A549 (cell line): ENCODE data around the gene WBP11. TPM values are rescaled to one million over a fixed set of nuclear protein-coding genes. Genes with fewer than 3 reads are reported as not detected.

Experiments used
- ATAC-seq, 2 experiments: fragments of 200-7000 bp in 1 of 2; fragments of >200 bp in 1 of 2; cut with Nextera tagmentation in 1 of 2; cut with Tn5 transposase in 1 of 2; 3 replicates each; pipeline versions ENCODE4 v1.8.0 to v1.9.1; 2018 to 2020; ENCODE audit warnings: mild to moderate bottlenecking in 1 of 2, moderate library complexity in 1 of 2
- CTCF ChIA-PET: fragments of 300-600 bp; sonication (Branson Sonifier 250); formaldehyde crosslinking; extraction: SDS; loops from one replicate; lab custom pipeline; 2021; ENCODE audit warnings: antibody characterized with exemption, inconsistent platforms; lab: Yijun Ruan, JAX
- POLR2A ChIA-PET: fragments of 350-600 bp; formaldehyde crosslinking; extraction: SDS; loops from one replicate; lab custom pipeline; 2021; ENCODE audit warnings: antibody characterized with exemption, inconsistent platforms; lab: Yijun Ruan, JAX
- DNase-seq, 2 experiments: peaks; one replicate each; pipeline versions ENCODE4 v3.0.0 to v3.0.0-alpha.2; 2011 to 2016; ENCODE audit warnings: low read depth in 1 of 2, low spot score in 1 of 2
- FAIRE-seq: peaks from 2 replicates; lab custom pipeline; 2011; peaks lifted over from hg19 to GRCh38; lab: Jason Lieb, UNC
- H3K27ac ChIP-seq, 2 experiments: fragments of >200 bp; sonication (Bioruptor Twin); formaldehyde crosslinking; 3 replicates each; pipeline ENCODE4 v1.5.1; 2016 to 2017
- H3K4me1 ChIP-seq: fragments of >200 bp; sonication (Bioruptor Twin); formaldehyde crosslinking; 3 replicates; pipeline ENCODE4 v1.6.1; 2016
- H3K4me2 ChIP-seq: fragments of >200 bp; sonication (Bioruptor Twin); formaldehyde crosslinking; 3 replicates; pipeline ENCODE4 v1.6.1; 2016
- H3K4me3 ChIP-seq: fragments of >200 bp; sonication (Bioruptor Twin); formaldehyde crosslinking; 3 replicates; pipeline ENCODE4 v1.5.1; 2016
- H3K9me3 ChIP-seq: fragments of >200 bp; sonication (Bioruptor Twin); formaldehyde crosslinking; 3 replicates; pipeline ENCODE4 v1.6.1; 2016
- BHLHE40 ChIP-seq: IDR thresholded peaks from 2 replicates; pipeline ENCODE4 v1.6.1; 2012; ENCODE audit warnings: low read depth, low read length, inconsistent platforms
- CBX2 ChIP-seq: fragments of 200-600 bp; sonication (generic); IDR thresholded peaks from 2 replicates; pipeline ENCODE4 v1.6.1; 2016; ENCODE audit warnings: low read depth, mild to moderate bottlenecking, borderline replicate concordance
- CBX8 ChIP-seq: fragments of 200-600 bp; sonication (generic); IDR thresholded peaks from 2 replicates; pipeline ENCODE4 v1.6.1; 2016
- CEBPB ChIP-seq, 2 experiments: fragments of >200 bp in 1 of 2; sonication (Bioruptor Twin) in 1 of 2; formaldehyde crosslinking in 1 of 2; IDR thresholded peaks; 2 replicates each; pipeline ENCODE4 v1.6.1; 2012 to 2016
- CHD2 ChIP-seq: fragments of 150-350 bp; IDR thresholded peaks from 2 replicates; pipeline ENCODE4 v1.6.1; 2014; ENCODE audit warnings: low read length; ENCODE audit not compliant: partially characterized antibody
- E2F6 ChIP-seq: IDR thresholded peaks from 2 replicates; pipeline ENCODE4 v1.6.1; 2012; ENCODE audit warnings: low read depth, borderline replicate concordance
- EHMT2 ChIP-seq: fragments of 200-600 bp; sonication (generic); IDR thresholded peaks from 2 replicates; pipeline ENCODE4 v1.6.1; 2016; ENCODE audit warnings: antibody characterized with exemption, low read depth, mild to moderate bottlenecking, moderate library complexity
- ESRRA ChIP-seq: fragments of 150-350 bp; IDR thresholded peaks from 2 replicates; pipeline ENCODE4 v1.6.1; 2014; ENCODE audit warnings: mild to moderate bottlenecking, low read length, borderline replicate concordance
- FOSL2 ChIP-seq, 2 experiments: fragments of 450-650 bp in 1 of 2; fragments of >200 bp in 1 of 2; sonication (Bioruptor Twin) in 1 of 2; formaldehyde crosslinking; IDR thresholded peaks; 2 replicates each; pipeline versions ENCODE4 v1.5.0 to v1.6.1; 2016 to 2020; ENCODE audit warnings: mild to moderate bottlenecking in 1 of 2, moderate library complexity in 1 of 2
- GATA3 ChIP-seq: IDR thresholded peaks from 2 replicates; pipeline ENCODE4 v1.6.1; 2012; ENCODE audit warnings: borderline replicate concordance
- HES2 ChIP-seq: fragments of >200 bp; sonication (Bioruptor Twin); formaldehyde crosslinking; IDR thresholded peaks from 2 replicates; pipeline ENCODE4 v1.6.1; 2016
- HOXA7 ChIP-seq: fragments of 250-450 bp; sonication (Bioruptor Pico); IDR thresholded peaks from 2 replicates; pipeline ENCODE4 v1.5.0; 2020; ENCODE audit warnings: mild to moderate bottlenecking, moderate library complexity
- JUNB ChIP-seq: fragments of >200 bp; sonication (Bioruptor Twin); formaldehyde crosslinking; IDR thresholded peaks from 2 replicates; pipeline ENCODE4 v1.6.1; 2016
- KDM1A ChIP-seq: fragments of 200-600 bp; sonication (generic); IDR thresholded peaks from 2 replicates; pipeline ENCODE4 v1.6.1; 2016; ENCODE audit warnings: low read depth, mild to moderate bottlenecking
- MAX ChIP-seq: IDR thresholded peaks from 2 replicates; pipeline ENCODE4 v1.6.1; 2012
- NPAS2 ChIP-seq: fragments of 250-450 bp; sonication (Bioruptor Pico); IDR thresholded peaks from 2 replicates; pipeline ENCODE4 v1.8.0; 2022; ENCODE audit warnings: mild to moderate bottlenecking, moderate library complexity, borderline replicate concordance
- NR3C1 ChIP-seq: fragments of >200 bp; sonication (Bioruptor Twin); formaldehyde crosslinking; IDR thresholded peaks from 3 replicates; pipeline ENCODE4 v1.6.1; 2017
- PHF8 ChIP-seq: fragments of 200-600 bp; sonication (generic); IDR thresholded peaks from 2 replicates; pipeline ENCODE4 v1.6.1; 2016; ENCODE audit warnings: low read depth, mild to moderate bottlenecking, antibody characterized with exemption, moderate library complexity, borderline replicate concordance
- POLR2AphosphoS2 ChIP-seq: conservative IDR thresholded peaks from 2 replicates; pipeline ENCODE4 v1.6.1; 2012; ENCODE audit warnings: low read length, improper control_type of control experiment, inconsistent platforms
- RARB ChIP-seq: fragments of 250-450 bp; sonication (Bioruptor Pico); IDR thresholded peaks from 2 replicates; pipeline ENCODE4 v1.8.0; 2021; ENCODE audit warnings: mild to moderate bottlenecking, moderate library complexity
- RFX5 ChIP-seq: fragments of 450-650 bp; IDR thresholded peaks from 2 replicates; pipeline ENCODE4 v1.7.1; 2014; ENCODE audit warnings: antibody characterized with exemption, mild to moderate bottlenecking, moderate library complexity
- SMC3 ChIP-seq: fragments of >200 bp; sonication (Bioruptor Twin); formaldehyde crosslinking; IDR thresholded peaks from 3 replicates; pipeline ENCODE4 v1.6.1; 2018; ENCODE audit warnings: inconsistent platforms
- SREBF2 ChIP-seq: fragments of 450-650 bp; IDR thresholded peaks from 2 replicates; pipeline ENCODE4 v1.6.1; 2014; ENCODE audit warnings: mild to moderate bottlenecking, moderate library complexity
- TFCP2L1 ChIP-seq: fragments of 250-450 bp; sonication (Bioruptor Pico); IDR thresholded peaks from 2 replicates; pipeline ENCODE4 v1.5.0; 2021; ENCODE audit warnings: mild to moderate bottlenecking
- ZNF302 ChIP-seq: fragments of 250-450 bp; sonication (Bioruptor Pico); IDR thresholded peaks from 2 replicates; pipeline ENCODE4 v1.9.0; 2021; ENCODE audit warnings: inconsistent platforms, mild to moderate bottlenecking, moderate library complexity
- ZSCAN20 ChIP-seq: fragments of 250-450 bp; sonication (Bioruptor Pico); IDR thresholded peaks from 2 replicates; pipeline ENCODE4 v1.8.0; 2022; ENCODE audit warnings: mild to moderate bottlenecking, moderate library complexity
- WGBS: methylation state at CpG from one replicate; pipeline ENCODE4 v1.1.6; 2017; ENCODE audit errors: missing lambda C conversion rate; 5-methylcytosine and 5-hydroxymethylcytosine counted together
- polyA plus RNA-seq, 4 experiments: library from polyadenylated mRNA; depleted of rRNA in 3 of 4; stranded (reverse); fragments of >200 nt; fragmentation: RNase III in 1 of 4; extraction: RNeasy Plus Mini Kit Qiagen cat#74134 plus additional on column Dnase treatment in 1 of 4; gene quantifications; 2 replicates in 3 of 4; 3 replicates in 1 of 4; pipeline ENCODE4 v1.2.3, GENCODE V29; 2011 to 2017
- TF ChIP-seq, protein P1 (sequence below): fragments of >200 bp; sonication (Bioruptor Twin); formaldehyde crosslinking; IDR thresholded peaks from 3 replicates; pipeline ENCODE4 v1.6.1; 2016
- TF ChIP-seq, protein P2 (sequence below): fragments of 250-450 bp; sonication (Bioruptor Pico); IDR thresholded peaks from 2 replicates; pipeline ENCODE4 v1.5.0; 2020; ENCODE audit warnings: low read depth, mild to moderate bottlenecking, moderate library complexity

Gene WBP11
- polyA plus RNA-seq, 2 of the 4 experiments (the other 2 are of a cell fraction), result 45.7 to 50.3 TPM

GRCh38 chr12:14833952-14834351, 30.7 kb upstream of the WBP11 start:
- peak overlapping the region; percentile 77 to 80 for H3K27ac ChIP-seq
- TF ChIP-seq NPAS2 (no peak), TFCP2L1 (no peak), SREBF2 (no peak), POLR2AphosphoS2 (no peak), RFX5 (no peak), ZSCAN20 (CRISPR knock-in tag) (no peak), HES2 (no peak), PHF8 (no peak), RARB (CRISPR knock-in tag) (no peak), KDM1A (no peak), EHMT2 (no peak), E2F6 (no peak), CEBPB (IDR thresholded peaks at IDR 0.05) (peak in 1 of 2 experiments; percentile 31; a peak in 1 of 4 replicates), FOSL2 (IDR thresholded peaks at IDR 0.05) (peak; percentile 49), FOSL2 (CRISPR knock-in tag; IDR thresholded peaks at IDR 0.05) (peak; percentile 66; the same call in 1 of the 2 replicates), BHLHE40 (no peak), NR3C1 (no peak), ZNF302 (no peak), GATA3 (peak; percentile 53; the same call in 1 of the 2 replicates), CHD2 (no peak), JUNB (peak; percentile 78), CBX2 (no peak), MAX (peak; percentile 52; the same call in 1 of the 2 replicates), SMC3 (no peak), CBX8 (no peak), ESRRA (peak; percentile 68; the same call in 1 of the 2 replicates), HOXA7 (CRISPR knock-in tag) (no peak)
- TF ChIP-seq, protein P1, sequence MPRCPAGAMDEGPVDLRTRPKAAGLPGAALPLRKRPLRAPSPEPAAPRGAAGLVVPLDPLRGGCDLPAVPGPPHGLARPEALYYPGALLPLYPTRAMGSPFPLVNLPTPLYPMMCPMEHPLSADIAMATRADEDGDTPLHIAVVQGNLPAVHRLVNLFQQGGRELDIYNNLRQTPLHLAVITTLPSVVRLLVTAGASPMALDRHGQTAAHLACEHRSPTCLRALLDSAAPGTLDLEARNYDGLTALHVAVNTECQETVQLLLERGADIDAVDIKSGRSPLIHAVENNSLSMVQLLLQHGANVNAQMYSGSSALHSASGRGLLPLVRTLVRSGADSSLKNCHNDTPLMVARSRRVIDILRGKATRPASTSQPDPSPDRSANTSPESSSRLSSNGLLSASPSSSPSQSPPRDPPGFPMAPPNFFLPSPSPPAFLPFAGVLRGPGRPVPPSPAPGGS, result no peak
- TF ChIP-seq, protein P2, sequence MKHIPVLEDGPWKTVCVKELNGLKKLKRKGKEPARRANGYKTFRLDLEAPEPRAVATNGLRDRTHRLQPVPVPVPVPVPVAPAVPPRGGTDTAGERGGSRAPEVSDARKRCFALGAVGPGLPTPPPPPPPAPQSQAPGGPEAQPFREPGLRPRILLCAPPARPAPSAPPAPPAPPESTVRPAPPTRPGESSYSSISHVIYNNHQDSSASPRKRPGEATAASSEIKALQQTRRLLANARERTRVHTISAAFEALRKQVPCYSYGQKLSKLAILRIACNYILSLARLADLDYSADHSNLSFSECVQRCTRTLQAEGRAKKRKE (CRISPR knock-in tag), result no peak
- TF ChIP-seq, all 56 proteins: peak for 6
- Histone ChIP-seq H3K9me3 (peaks cover under 1% of the 10 kb centered on the region; the same call in 1 of the 3 replicates), H3K4me3 (no peak overlapping the region), H3K4me1 (peaks cover 44% of the 10 kb centered on the region), H3K4me2 (peak overlapping the region; percentile 70)
- 2% methylated on average over 1 of the region's 1 CpG for WGBS
- peak in 1 of 2 experiments; percentile 43 for DNase-seq
- CTCF ChIA-PET, result interaction anchor here (1.2 to 3.9 kb wide), 5 partner anchors 8 to 64 kb away, joined by 3 to 22 read pairs (median 6); partner anchors contain the start of gene SMCO3
- ATAC-seq, result no peak
- peak; percentile 46 for FAIRE-seq
- POLR2A ChIA-PET, result interaction anchor here (1.4 to 1.7 kb wide), 3 partner anchors 30 to 64 kb away, joined by 3 to 5 read pairs (median 5); partner anchors contain the start of genes C12orf60 and WBP11
